NCI-H2029 (cell line): ENCODE results near the gene ADAMTSL5.

ENCODE experiments used
- DNase-seq: peaks from one replicate; lab custom pipeline; 2025; lab: John Stamatoyannopoulos, UW

ADAMTSL5 gene

GRCh38 chr19:1467215-1467489 lies 45.7 kb downstream of the ADAMTSL5 start:
- no peak for DNase-seq

- no peak for DNase-seq
Observed at GRCh38 chr19:1466461-1467214, 46.2 kb downstream of the ADAMTSL5 start.

- DNase-seq, result no peak
Observed at GRCh38 chr19:1466018-1466460, 46.8 kb downstream of the ADAMTSL5 start.

GRCh38 chr19:1465191-1466016 lies 47.4 kb downstream of the ADAMTSL5 start:
- no peak for DNase-seq

GRCh38 chr19:1461862-1462261 lies 51.0 kb downstream of the ADAMTSL5 start:
- no peak for DNase-seq

DNA sequence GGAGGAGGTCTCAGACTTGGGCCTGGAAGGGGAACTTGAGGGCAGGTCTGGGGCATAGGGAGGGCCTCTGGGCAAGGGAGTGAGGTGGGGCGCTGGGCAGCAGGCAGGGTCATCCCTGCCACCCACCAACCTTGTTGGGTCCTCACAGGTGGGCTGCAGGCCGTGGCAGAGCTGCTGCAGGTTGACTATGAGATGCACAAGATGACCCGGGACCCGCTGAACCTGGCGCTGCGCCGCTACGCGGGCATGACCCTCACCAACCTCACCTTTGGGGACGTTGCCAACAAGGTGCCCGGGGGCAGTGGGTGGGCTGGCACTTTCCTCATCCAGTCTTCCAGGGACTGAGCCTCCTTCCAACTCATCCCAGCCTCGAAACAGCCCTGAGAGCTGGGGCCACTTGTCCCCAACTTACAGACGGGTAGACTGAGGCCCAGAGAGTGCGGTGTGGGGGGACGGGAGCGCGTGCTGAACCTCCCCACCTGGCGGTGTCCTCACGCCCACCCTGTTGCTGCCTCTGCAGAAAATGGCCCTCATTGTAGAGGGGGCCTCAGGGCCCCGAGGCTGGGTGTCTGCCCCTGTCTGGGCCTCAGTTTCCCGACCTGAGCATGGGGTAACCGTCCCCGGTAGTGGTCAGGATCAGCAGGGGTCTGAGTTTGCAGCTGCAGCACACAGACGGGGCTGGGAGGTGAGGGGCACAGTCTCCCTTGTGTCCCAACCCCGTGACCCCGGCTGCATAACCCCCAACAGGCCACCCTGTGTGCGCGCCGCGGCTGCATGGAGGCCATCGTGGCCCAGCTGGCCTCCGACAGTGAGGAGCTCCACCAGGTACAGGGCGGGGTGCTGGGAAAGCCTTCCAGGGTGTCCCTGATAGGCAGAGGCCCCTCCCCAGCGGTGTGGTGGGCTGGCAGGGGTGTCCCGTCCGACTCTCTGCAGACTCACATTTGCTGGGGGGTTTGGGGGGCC lies 52.5 kb downstream of the ADAMTSL5 start:
- DNase-seq, result no peak

DNA sequence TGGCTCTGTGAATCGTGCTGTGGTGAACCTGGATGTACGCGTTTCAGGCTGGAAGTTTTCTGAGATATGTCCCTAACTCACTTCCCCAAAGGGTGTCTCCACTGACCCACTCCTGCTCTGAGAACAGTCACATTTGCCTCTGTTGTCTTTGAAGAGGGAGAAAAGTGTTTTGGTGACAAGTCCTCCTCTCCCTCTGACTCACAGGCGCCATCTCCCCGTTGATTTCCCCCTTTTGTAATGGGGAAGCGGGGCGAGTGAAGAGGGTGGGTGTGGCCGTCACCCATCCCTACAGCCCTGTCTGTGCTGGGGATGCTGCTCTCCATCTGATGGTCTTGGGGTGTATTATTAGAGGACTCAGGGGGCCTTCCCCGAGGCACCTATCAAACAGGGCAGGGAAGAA lies 53.3 kb downstream of the ADAMTSL5 start:
- no peak for DNase-seq

GRCh38 chr19:1457892-1458291 lies 54.9 kb downstream of the ADAMTSL5 start:
- no peak for DNase-seq

DNA sequence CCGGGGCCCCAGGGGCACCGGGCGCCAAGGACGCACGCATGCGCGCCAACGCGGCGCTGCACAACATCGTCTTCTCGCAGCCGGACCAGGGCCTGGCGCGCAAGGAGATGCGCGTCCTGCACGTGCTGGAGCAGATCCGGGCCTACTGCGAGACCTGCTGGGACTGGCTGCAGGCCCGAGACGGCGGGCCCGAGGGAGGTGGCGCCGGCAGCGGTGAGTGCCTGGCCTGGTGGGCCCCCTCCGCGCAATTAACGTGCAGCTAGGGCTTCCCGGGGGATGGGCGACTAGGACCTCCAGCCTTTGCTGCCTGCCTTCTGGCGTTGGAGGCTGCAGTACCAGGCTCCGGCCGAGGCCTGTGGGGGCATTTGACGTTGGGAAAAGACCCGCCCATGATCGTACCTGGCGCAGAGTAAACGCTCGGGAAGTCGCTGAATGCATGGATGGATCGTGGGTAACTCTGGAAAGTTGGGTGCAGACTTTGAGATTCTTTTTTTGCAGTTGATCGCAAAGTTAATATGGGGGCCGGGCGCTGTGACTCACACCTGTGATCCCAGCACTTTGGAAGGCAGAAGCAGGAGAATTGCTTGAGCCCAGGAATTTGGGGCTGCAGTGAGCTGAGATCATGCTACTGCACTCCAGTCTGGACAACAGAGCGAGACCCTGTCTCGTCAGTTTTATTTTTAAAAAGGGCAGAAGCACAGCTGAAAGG lies 55.6 kb downstream of the ADAMTSL5 start:
- DNase-seq, result no peak

GRCh38 chr19:1456121-1456900 lies 56.5 kb downstream of the ADAMTSL5 start:
- no peak for DNase-seq

DNA sequence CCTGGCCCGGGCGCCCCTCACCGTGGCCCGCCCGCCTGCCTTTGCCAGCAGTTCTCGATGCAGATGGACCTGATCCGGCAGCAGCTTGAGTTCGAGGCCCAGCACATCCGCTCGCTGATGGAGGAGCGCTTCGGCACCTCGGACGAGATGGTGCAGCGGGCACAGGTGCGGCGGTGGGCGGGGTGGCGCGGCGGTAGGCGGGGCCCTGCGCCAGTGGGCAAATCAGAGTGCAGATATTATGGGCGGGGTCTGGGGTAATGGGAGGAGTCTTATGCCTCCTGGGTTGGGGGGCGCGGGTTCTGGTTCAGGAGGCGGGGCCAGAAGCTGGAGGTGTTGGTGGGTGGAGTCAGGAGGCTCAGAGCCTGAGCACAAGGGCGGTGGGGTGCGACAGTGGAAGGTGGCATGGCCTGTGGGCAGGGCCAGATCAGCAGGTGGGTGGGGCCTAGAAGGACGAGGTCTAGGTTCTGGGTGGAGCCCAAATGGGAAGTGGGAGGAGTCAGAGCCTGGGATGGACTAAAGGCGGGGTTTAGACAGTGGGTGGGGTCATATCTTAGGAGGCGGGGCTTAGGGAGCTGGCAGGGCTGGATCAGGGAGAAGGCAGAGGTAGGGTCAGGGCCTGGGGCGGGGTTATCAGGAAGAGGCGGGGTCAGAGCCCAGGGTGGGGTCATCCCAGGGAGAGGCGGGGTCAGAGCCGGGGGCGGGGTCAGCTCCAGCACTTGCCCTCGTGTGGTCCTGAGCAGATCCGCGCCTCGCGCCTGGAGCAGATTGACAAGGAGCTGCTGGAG lies 57.3 kb downstream of the ADAMTSL5 start:
- peak; percentile 96 for DNase-seq
